SK-N-SH (cell line): ENCODE measurements around the gene RABL6. TPM values are rescaled to one million over a fixed set of nuclear protein-coding genes. Genes with fewer than 3 reads are reported as not detected.
"Not testable (repeated sequence)": the region's sequence is repeated elsewhere in the genome, so short reads cannot be mapped to it uniquely, and the experiment has no call there.

ENCODE experiments used
- CTCF ChIA-PET: fragments of 300-600, 350-600 bp; formaldehyde crosslinking; extraction: SDS; loops from one replicate; lab custom pipeline; 2021; lab: Yijun Ruan, JAX
- POLR2A ChIA-PET: fragments of 350-600 bp; sonication (Branson Sonifier 250); formaldehyde crosslinking; extraction: SDS; loops from one replicate; lab custom pipeline; 2020; ENCODE audit warnings: antibody characterized with exemption, inconsistent platforms; lab: Yijun Ruan, JAX
- DNase-seq: peaks from one replicate; pipeline ENCODE4 v3.0.0; 2012
- H2AFZ ChIP-seq: fragments of 200-600 bp; sonication (generic); 2 replicates; pipeline ENCODE4 v1.8.1; 2016; ENCODE audit warnings: antibody characterized with exemption, mild to moderate bottlenecking, low read depth
- H3F3A ChIP-seq: fragments of 200-600 bp; sonication (generic); replicated peaks from 2 replicates; pipeline ENCODE3; 2016; ENCODE audit warnings: antibody characterized with exemption, mild to moderate bottlenecking; ENCODE audit not compliant: insufficient read depth
- H3K27ac ChIP-seq, 2 experiments: fragments of 200-500 bp in 1 of 2; fragments of 200-600 bp in 1 of 2; sonication (Bioruptor generic) in 1 of 2; sonication (generic), shearing (Covaris generic) in 1 of 2; 2 replicates each; pipeline versions ENCODE4 v1.5.1 to v1.6.1; 2014 to 2016; ENCODE audit warnings: low read depth in 2 of 2, inconsistent platforms in 1 of 2, low read length in 1 of 2, mild to moderate bottlenecking in 1 of 2, mixed read lengths in 1 of 2
- H3K27me3 ChIP-seq: fragments of 200-600 bp; sonication (generic), shearing (Covaris generic); 2 replicates; pipeline ENCODE4 v1.6.1; 2016; ENCODE audit warnings: mixed run types; ENCODE audit not compliant: insufficient read depth
- H3K36me3 ChIP-seq, 2 experiments: fragments of 200-500 bp in 1 of 2; fragments of 200-600 bp in 1 of 2; sonication (Bioruptor generic) in 1 of 2; sonication (generic) in 1 of 2; replicated peaks in 1 of 2; 2 replicates each; pipeline versions ENCODE3 to v1.5.1; 2014 to 2016; ENCODE audit warnings: low read length in 1 of 2, mild to moderate bottlenecking in 1 of 2; ENCODE audit not compliant: insufficient read depth in 2 of 2, control insufficient read depth in 1 of 2
- H3K4me1 ChIP-seq, 2 experiments: fragments of 200-500 bp in 1 of 2; fragments of 200-600 bp in 1 of 2; sonication (Bioruptor generic) in 1 of 2; sonication (generic), shearing (Covaris generic) in 1 of 2; 2 replicates each; pipeline versions ENCODE4 v1.5.1 to v1.6.1; 2014 to 2016; ENCODE audit warnings: low read depth in 1 of 2, low read length in 1 of 2, mixed run types in 1 of 2; ENCODE audit not compliant: insufficient read depth in 2 of 2, control insufficient read depth in 1 of 2
- H3K4me2 ChIP-seq: fragments of 200-600 bp; sonication (generic), shearing (Covaris generic); 2 replicates; pipeline ENCODE4 v1.6.1; 2017; ENCODE audit warnings: mixed run types
- H3K4me3 ChIP-seq, 2 experiments: fragments of 200-500 bp in 1 of 2; fragments of 200-600 bp in 1 of 2; sonication (Bioruptor generic) in 1 of 2; sonication (generic), shearing (Covaris generic) in 1 of 2; 2 replicates each; pipeline versions ENCODE4 v1.5.1 to v1.8.1; 2014 to 2016; ENCODE audit warnings: low read depth in 2 of 2, inconsistent platforms in 1 of 2, low read length in 1 of 2, mild to moderate bottlenecking in 1 of 2, mixed read lengths in 1 of 2, moderate library complexity in 1 of 2
- H3K79me2 ChIP-seq: fragments of 200-600 bp; sonication (generic); 2 replicates; pipeline ENCODE4 v1.8.1; 2017; ENCODE audit warnings: mild to moderate bottlenecking; ENCODE audit not compliant: insufficient read depth
- H3K9ac ChIP-seq: fragments of 200-600 bp; sonication (generic); 2 replicates; pipeline ENCODE4 v1.6.1; 2017; ENCODE audit warnings: mixed run types
- H3K9me2 ChIP-seq: fragments of 200-600 bp; sonication (generic); 2 replicates; pipeline ENCODE4 v1.6.1; 2017; ENCODE audit warnings: mixed run types
- H3K9me3 ChIP-seq: fragments of 200-600 bp; sonication (generic); 2 replicates; pipeline ENCODE4 v1.6.1; 2017; ENCODE audit warnings: mixed run types, mild to moderate bottlenecking, moderate library complexity
- H4K20me1 ChIP-seq: fragments of 200-600 bp; sonication (generic); 2 replicates; pipeline ENCODE4 v1.6.1; 2017; ENCODE audit warnings: mild to moderate bottlenecking, mixed run types; ENCODE audit not compliant: insufficient read depth
- EP300 ChIP-seq, 2 experiments: IDR thresholded peaks; 2 replicates each; pipeline versions ENCODE4 v1.4.0 to v1.6.1; 2012; ENCODE audit warnings: borderline replicate concordance in 1 of 2, low read depth in 1 of 2, low read length in 1 of 2
- GABPA ChIP-seq: IDR thresholded peaks from 2 replicates; pipeline ENCODE4 v1.4.0; 2012; ENCODE audit warnings: low read depth, mild to moderate bottlenecking
- GATA2 ChIP-seq: sonication (generic); formaldehyde crosslinking; IDR thresholded peaks from 2 replicates; pipeline ENCODE4 v1.5.0; 2020; ENCODE audit warnings: mild to moderate bottlenecking, missing genetic modification reagents
- MAX ChIP-seq: IDR thresholded peaks from 2 replicates; pipeline ENCODE4 v1.4.0; 2012; ENCODE audit warnings: low read depth
- REST ChIP-seq: IDR thresholded peaks from 2 replicates; pipeline ENCODE4 v1.6.1; 2012; ENCODE audit warnings: mild to moderate bottlenecking, low read depth, low read length, moderate library complexity
- TEAD4 ChIP-seq: IDR thresholded peaks from 2 replicates; pipeline ENCODE4 v1.4.0; 2012; ENCODE audit warnings: mild to moderate bottlenecking, borderline replicate concordance; ENCODE audit not compliant: insufficient read depth
- WGBS: methylation state at CpG from one replicate; pipeline ENCODE4 v1.1.6; 2017; ENCODE audit warnings: low lambda C conversion rate; 5-methylcytosine and 5-hydroxymethylcytosine counted together
- polyA plus RNA-seq, 3 experiments: library from polyadenylated mRNA; depleted of rRNA; stranded (reverse); fragments of >200 nt; gene quantifications; 2 replicates each; pipeline ENCODE4 v1.2.3, GENCODE V29; 2012
- TF ChIP-seq, protein P1 (sequence below): IDR thresholded peaks from 2 replicates; pipeline ENCODE4; 2012

RABL6 gene
- polyA plus RNA-seq, 1 of the 3 experiments (the other 2 are of a cell fraction), result 43.6 TPM

DNA sequence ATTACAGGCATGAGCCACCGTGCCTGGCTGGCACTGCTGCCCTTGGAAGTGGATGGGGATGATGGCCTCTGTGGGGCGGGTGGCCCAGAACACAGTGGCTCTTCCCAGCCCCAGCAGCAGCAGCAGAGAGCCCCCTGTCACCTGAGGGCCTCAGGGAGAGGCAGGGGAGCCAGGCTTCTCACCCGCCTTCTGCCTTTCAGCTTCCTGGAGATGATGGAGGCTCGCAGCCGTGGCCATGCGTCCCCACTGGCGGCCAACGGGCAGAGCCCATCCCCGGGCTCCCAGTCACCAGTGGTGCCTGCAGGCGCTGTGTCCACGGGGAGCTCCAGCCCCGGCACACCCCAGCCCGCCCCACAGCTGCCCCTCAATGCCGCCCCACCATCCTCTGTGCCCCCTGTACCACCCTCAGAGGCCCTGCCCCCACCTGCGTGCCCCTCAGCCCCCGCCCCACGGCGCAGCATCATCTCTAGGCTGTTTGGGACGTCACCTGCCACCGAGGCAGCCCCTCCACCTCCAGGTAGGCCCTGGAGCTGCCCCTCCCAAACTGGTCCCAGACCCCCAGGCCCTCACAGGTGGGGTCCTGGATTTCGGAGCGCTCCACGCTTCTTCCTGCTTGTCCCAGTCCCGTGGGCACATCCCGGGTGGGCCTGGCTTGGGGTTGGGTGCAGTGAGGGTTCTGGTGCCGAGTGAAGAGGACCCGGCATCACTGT lies 29.6 kb downstream of the RABL6 start:
- peaks cover 10% of the 10 kb centered on the region; the same call in 1 of the 2 replicates for H4K20me1 ChIP-seq
- no peak overlapping the region for H3K9ac ChIP-seq
- H2AFZ ChIP-seq, result no peak overlapping the region
- no peaks in the 10 kb centered on the region for H3K79me2 ChIP-seq
- no peak overlapping the region for H3K27ac ChIP-seq
- 91% methylated on average over 23 of the region's 27 CpGs for WGBS
- ChIA-PET POLR2A (interaction anchor here (0.7 to 1.1 kb wide), 2 partner anchors 10 kb away, joined by 3 to 4 read pairs; no protein-coding TSS in a partner anchor), CTCF (interaction anchor here (0.8 to 1.5 kb wide), 2 partner anchors 8 to 70 kb away, joined by 3 read pairs; no protein-coding TSS in a partner anchor)
- peaks cover 16 to 22% of the 10 kb centered on the region in 2 experiments; a peak in 2 of 4 replicates for H3K4me1 ChIP-seq
- no peaks in the 10 kb centered on the region for H3K9me2 ChIP-seq
- no peaks in the 10 kb centered on the region for H3K9me3 ChIP-seq
- peaks cover 4 to 20% of the 10 kb centered on the region in 2 experiments for H3K36me3 ChIP-seq
- no peak for DNase-seq
- no peak overlapping the region for H3K4me3 ChIP-seq
- H3K27me3 ChIP-seq, result no peaks in the 10 kb centered on the region
- TF ChIP-seq MAX, result no peak
- TF ChIP-seq GABPA, result no peak
- no peak for TF ChIP-seq TEAD4
- no peak for TF ChIP-seq GATA2 (CRISPR knock-in tag)
- TF ChIP-seq, protein P1, sequence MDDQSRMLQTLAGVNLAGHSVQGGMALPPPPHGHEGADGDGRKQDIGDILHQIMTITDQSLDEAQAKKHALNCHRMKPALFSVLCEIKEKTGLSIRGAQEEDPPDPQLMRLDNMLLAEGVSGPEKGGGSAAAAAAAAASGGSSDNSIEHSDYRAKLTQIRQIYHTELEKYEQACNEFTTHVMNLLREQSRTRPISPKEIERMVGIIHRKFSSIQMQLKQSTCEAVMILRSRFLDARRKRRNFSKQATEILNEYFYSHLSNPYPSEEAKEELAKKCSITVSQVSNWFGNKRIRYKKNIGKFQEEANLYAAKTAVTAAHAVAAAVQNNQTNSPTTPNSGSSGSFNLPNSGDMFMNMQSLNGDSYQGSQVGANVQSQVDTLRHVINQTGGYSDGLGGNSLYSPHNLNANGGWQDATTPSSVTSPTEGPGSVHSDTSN, result no peak
- no peak for TF ChIP-seq EP300 (IDR thresholded peaks at IDR 0.05; ENCODE audit: borderline replicate concordance in 1 of 2, low read depth in 1 of 2, low read length in 1 of 2)
- no peak for TF ChIP-seq REST
- TF ChIP-seq, all 33 proteins: peak for 0
- H3K4me2 ChIP-seq, result no peak overlapping the region
- peaks cover 16% of the 10 kb centered on the region for H3F3A ChIP-seq

DNA sequence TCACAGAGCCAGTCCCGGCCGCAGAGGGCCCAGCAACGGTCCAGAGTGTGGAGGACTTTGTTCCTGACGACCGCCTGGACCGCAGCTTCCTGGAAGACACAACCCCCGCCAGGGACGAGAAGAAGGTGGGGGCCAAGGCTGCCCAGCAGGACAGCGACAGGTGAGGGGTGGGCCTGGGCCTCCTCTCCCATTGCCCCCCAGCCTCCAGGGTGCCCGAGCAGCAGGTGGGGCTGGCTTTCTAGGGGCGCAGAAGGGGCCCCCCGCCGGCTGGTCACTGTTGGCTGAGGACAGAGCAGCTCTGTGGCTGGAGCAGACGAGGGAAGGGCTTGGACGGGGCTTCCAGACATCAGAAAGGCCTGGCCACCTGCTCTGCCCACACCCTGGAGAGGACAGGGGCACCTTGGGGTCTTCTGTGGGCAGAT lies 30.1 kb downstream of the RABL6 start:
- not testable (repeated sequence) for H2AFZ ChIP-seq, H3K4me2 ChIP-seq, H3K9ac ChIP-seq, H3K9me2 ChIP-seq, H3K27ac ChIP-seq, H3K9me3 ChIP-seq, H3K27me3 ChIP-seq, H3K4me3 ChIP-seq, H3K79me2 ChIP-seq, DNase-seq
- Histone ChIP-seq H3K36me3 (peaks cover 4 to 20% of the 10 kb centered on the region in 2 experiments), H3F3A (peaks cover 19% of the 10 kb centered on the region), H3K4me1 (peaks cover 16 to 22% of the 10 kb centered on the region in 2 experiments; a peak in 2 of 4 replicates), H4K20me1 (peaks cover 10% of the 10 kb centered on the region; the same call in 1 of the 2 replicates)
- CTCF ChIA-PET, result interaction anchor here (0.8 to 1.5 kb wide), 3 partner anchors 9 to 226 kb away, joined by 3 read pairs; no protein-coding TSS in a partner anchor
- POLR2A ChIA-PET, result interaction anchor here (0.7 to 1.1 kb wide), 2 partner anchors 10 to 11 kb away, joined by 3 to 4 read pairs; no protein-coding TSS in a partner anchor
- 100% methylated on average over 9 of the region's 15 CpGs for WGBS
